ENCODE data around the gene CCDC138. TPM values are rescaled to one million over a fixed set of nuclear protein-coding genes. Genes with fewer than 3 reads are reported as not detected.

Gene CCDC138
- total RNA-seq, 1 donor from 2014 or later: 1.00 TPM

DNA sequence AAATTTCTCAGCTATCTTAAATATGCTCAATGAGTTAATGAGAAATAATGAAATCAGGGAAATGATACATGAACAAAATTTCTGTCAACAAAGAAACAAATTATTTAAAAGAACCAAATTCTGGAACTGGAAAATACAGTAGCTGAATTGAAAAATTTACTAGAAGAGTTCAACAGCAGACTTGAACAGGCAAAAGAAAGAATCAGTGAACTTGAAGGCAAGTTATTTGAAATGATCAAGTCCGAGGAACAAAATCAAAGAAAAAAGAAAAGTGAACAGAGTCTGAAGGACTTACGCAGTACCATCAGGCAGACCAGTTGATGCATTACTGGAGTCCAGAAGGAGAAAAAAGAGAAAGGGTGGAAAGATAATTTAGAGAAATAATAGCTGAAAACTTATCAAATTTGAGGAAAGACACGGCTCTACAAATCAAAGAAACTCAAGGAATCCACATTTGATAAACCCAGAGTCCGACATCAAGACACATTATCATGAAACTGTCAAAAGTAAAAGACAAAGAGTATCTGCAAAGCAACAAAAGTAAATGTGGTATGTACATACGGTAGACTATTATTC is 83.6 kb downstream of the CCDC138 start:
- intact Hi-C loops (cut with DNase I): no loop called here
- no peak for ATAC-seq (ENCODE audit: poor library complexity)
- DNase-seq: no peak

DNA sequence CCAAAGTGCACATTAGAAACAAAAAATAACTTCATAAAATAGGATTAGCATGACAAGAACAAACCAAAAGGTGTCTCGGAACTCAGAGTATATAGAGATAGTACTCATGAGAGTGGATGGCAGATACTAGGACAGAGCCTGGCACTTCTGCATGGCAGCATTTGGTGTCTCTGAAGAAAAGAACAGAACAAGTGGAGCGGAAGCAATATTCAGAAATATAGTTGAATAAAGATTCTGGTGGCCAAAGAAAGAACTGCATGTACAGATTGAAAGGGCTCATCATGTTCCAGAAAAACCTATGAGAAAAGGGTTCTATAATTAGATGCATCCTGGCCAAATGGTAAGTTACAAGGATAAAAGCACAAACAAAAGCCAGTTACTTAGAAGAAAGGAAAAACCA is 90.9 kb downstream of the CCDC138 start:
- intact Hi-C loops (cut with DNase I): no loop called here
- DNase-seq (no peak), ATAC-seq (ENCODE audit: poor library complexity) (no peak)

DNA sequence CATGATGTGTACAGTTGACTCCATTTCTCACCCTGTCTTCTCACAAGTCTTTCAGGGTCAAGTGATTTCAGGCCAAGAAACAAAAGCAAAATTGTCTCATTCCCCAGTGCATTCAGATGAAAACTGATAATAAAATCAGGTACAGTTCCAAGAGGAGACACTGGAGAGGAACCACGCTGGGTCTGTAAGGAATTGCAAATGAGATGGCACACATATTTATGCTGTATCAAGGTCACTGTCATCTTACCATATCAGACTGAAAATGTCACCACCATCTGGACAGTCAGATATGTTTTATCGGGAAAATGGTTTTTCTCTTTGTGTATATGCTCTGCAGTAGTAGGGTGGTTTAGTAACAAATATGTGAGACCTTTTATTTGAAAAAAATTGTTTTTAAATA is 91.7 kb downstream of the CCDC138 start:
- intact Hi-C loops (cut with DNase I): no loop called here
- ATAC-seq (ENCODE audit: poor library complexity) (no peak), DNase-seq (no peak)

DNA sequence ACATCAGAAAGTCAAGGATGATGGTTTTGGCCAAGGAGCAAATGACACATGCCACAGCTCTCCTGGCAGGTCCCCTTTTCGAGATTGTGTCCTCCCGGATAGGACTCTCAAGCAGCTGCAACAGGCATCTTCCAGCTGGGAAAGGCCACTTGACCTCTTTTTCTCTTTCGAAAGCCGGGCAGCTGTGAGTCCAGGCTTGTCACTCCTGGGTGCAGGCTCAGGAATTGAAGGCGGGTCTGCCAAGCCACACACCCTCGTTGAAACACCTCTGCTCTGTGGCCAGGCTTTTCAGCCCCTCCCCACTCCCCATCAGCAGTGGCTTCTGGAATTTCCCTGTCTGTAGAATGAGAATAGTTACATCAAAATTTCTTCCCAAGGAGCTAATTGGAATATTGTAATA is 98.0 kb downstream of the CCDC138 start:
- no peak for DNase-seq
- no peak for ATAC-seq (ENCODE audit: poor library complexity)
- intact Hi-C loops (cut with DNase I): no loop called here

DNA sequence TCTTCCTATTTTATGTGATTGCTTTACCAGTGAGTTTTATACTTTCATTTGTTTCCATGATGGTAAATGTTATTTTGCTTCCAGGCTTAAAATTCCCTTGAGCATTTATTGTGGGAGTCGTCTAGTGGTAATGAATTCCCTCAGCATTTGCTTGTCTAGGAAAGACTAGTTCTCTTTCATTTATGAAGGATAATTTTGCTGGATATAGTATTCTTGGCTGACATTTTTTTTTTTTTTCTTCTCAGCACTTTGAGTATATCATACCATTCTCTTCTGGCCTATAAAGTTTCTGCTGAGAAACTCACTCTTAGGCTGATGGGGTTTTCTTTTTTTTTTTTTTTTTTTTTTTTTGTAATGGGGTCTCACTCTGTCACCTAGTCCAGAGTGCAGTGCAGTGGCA is 103.3 kb downstream of the CCDC138 start:
- DNase-seq (no peak), ATAC-seq (ENCODE audit: poor library complexity) (no peak)
- intact Hi-C loops (cut with DNase I): no loop called here

DNA sequence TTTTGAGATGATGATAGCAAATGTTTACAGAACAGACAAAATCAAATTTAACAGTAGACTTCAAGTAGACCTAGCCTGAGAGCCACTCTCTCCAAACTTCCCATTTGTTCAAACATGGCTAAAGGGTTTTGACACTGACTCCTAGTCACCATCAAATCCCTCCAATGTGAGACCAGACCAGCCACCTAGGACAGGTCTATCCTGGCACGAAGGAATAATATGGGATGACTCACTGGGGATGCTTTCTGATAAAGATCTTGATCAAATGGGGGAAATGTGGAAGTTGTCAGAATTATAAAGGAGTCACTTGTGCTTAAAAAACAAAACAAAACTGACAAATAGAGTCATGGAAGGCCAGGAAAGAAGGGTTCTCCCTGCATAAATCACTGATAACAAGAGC is 106.7 kb downstream of the CCDC138 start:
- intact Hi-C loops (cut with DNase I): no loop called here
- DNase-seq: no peak
- no peak for ATAC-seq (ENCODE audit: poor library complexity)

DNA sequence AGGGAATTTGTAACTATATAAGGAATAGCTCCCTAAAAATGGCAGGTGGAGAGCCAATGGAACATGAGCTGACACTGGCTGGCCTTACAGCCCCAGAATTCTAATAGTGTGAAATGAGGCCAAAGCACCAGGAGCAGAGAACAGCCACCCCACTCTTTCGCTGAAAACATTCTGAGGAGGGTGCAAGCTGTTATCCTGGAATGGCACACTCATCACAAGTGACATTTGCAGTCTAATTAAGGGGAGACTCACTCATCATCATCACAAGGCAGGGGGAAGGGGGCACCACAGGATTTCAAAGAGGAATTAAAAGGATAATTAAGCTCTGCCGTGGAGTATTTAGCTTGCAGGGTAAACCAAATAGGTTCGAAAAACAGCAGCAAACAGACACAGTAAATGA is 108.2 kb downstream of the CCDC138 start:
- no peak for ATAC-seq (ENCODE audit: poor library complexity)
- DNase-seq: no peak
- intact Hi-C loops (cut with DNase I): no loop called here

DNA sequence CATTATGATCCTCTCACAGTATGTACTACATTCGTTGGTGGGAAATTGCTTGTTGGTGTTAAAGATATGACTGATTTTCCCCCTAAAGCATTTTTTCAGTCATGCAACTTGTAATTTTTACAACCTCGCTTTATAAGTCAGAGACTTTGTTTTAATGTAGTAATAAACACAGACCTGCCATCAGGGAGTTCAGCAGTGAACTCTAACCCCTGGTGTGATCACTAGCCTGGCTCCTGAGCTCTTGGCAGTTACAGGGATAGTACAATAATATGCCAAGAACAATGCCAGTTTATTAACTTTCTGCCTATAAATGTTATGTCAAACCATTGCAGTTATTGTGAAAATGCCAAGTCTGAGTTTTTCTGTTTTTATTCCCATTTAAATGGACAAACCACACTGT is 108.6 kb downstream of the CCDC138 start:
- ATAC-seq (ENCODE audit: poor library complexity): no peak
- intact Hi-C loops (cut with DNase I): no loop called here
- no peak for DNase-seq

DNA sequence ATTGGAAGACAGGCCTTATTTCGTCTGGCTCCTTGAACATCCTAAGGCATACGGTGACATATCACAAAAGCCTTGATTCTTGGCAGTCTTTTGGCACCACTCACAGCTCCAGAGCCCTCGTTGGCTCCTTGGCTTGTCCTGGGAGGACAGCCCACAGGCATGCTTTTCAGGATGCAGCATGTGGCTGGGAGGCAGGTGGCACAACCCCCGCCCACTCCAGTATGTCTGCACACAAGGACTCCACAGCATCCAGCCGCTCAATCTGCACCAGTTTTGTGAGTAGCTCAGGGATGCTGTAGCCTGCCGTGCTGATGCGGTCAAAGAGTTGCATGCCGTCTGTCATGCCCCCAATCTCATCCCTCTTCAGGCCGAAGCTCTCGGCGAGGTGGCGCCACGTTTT is 110.2 kb downstream of the CCDC138 start:
- no peak for DNase-seq
- ATAC-seq (ENCODE audit: poor library complexity): no peak
- intact Hi-C loops (cut with DNase I): no loop called here

DNA sequence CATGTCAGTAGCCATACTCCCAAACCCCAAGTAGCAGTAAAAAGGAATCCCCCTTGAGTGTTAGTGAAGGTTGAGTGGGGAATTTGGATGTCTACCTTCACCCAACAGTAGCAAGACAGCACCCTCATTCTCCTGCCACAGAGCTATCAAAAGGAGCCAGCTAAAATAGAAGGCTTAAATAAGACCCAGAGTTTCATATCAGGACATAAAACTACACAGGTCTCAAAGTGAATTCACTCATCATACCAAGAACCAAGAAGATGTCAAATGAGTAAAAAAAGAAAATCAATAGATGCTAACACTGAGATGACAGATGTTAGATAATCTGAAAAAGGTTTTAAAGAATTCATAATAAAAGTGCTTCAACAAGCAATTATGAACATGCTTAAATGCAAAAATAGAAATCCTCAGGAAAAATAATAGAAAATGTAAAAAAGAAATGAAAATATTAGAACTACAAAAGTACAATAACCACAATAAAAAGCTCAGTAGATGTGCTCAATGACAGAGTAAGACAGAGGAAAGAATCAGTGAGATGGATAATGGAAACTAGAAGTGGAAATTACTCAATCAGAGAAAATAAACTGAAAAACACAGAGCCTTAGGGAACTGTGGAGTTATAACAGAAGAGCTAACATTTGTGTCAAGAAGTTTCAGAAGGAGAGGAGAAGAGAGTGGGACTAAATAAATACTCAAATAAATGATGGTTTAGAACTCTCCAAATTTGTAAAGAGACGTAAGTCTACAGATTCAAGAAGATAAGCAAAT is 111.9 kb downstream of the CCDC138 start:
- DNase-seq (no peak), ATAC-seq (ENCODE audit: poor library complexity) (no peak)
- intact Hi-C loops (cut with DNase I): no loop called here

DNA sequence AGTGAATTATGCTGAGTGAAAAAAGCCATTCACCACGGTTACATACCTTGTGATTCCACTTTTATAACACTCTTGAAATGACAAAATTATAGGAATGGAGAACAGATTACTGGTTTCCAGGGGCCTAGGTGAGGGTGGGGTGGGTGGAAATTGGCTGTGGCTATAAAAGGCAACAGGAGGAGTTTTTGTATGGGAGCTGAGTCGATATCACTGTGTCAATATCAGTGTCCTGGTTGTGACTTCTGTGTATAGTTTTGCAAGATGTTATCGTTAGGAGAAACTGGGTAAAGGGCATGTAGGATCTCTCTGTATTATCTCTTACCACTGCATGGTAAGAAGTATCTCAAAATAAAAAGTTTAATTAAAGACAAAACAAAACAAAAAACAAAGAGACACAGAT is 118.1 kb downstream of the CCDC138 start:
- ATAC-seq (ENCODE audit: poor library complexity) (no peak), DNase-seq (no peak)
- intact Hi-C loops (cut with DNase I): no loop called here

DNA sequence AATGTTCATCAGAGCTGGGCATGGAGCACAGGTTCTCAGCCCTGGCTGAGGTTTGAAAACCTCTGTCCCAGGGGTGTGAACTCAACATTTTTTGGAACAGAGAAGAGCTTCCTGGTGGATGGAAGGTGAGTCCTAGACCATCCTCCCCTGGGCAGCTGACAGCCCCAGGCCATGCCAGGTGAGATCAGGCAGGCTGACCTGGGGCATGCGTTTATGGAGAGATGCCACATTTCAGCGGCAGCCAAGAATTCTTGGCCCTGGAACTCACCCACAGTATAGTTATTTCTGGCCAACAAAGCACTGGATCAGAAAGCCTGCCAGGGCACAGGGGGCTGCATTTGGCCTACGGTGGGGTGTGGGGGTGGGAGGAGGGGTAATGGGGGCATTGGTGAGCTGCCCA is 118.6 kb downstream of the CCDC138 start:
- ATAC-seq (ENCODE audit: poor library complexity): peak; percentile 93
- DNase-seq: peak; percentile 60
- intact Hi-C loops (cut with DNase I): no loop called here

DNA sequence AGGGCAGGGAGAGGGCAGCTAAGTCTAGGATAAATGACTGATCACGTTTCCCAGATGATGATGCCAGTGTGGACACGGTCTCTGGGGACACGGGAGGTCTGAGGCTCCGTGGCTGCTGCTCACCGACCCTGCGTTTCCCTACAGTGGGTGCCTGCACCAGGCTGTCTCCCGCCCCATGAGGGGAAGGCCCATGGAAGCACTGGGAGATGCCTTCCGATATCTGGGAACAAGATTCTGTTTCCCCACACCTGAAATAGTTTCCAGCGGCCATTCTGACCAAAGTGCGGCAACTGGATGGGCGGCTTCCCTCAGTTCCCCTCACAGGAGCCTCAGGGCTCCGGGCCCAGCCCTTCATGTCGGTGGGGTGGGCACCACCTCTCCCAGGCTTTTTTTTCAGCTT is 119.3 kb downstream of the CCDC138 start:
- ATAC-seq (ENCODE audit: poor library complexity): no peak
- DNase-seq: no peak
- intact Hi-C loops (cut with DNase I): no loop called here

DNA sequence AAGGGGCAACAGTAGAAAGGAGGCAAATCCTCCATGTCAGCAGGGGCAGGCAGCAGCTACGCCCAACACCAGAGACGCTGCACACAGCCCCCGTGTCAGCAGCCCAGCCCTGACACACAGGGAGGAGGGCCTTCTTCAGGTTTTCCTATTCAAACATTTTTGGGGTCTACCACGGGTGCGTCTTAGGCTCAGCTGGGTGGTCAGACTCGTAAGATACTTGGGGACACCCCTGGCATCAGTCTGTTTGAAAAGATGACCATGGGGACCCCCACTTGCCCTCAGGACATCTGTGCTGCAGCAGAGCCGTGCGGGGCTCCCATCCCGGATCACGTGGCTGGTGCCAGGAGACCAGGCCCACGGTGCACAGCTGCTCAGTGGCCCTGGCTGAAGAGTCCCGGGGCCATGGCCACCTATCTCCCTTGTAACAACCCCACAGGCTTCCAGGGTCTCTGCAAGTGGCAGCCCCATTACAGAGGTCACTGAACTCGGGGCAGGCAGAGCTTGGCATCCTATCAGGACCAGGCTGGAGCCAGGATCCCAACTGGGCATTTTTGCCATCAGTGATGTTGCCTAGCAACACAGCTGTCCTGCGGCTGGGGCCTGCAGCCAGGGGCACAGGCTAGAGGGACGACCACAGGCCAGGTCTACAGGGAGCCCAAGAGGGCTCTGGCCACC is 120.0 kb downstream of the CCDC138 start:
- DNase-seq: no peak
- peak; percentile 69 for ATAC-seq (ENCODE audit: poor library complexity)
- intact Hi-C loops (cut with DNase I): no loop called here

DNA sequence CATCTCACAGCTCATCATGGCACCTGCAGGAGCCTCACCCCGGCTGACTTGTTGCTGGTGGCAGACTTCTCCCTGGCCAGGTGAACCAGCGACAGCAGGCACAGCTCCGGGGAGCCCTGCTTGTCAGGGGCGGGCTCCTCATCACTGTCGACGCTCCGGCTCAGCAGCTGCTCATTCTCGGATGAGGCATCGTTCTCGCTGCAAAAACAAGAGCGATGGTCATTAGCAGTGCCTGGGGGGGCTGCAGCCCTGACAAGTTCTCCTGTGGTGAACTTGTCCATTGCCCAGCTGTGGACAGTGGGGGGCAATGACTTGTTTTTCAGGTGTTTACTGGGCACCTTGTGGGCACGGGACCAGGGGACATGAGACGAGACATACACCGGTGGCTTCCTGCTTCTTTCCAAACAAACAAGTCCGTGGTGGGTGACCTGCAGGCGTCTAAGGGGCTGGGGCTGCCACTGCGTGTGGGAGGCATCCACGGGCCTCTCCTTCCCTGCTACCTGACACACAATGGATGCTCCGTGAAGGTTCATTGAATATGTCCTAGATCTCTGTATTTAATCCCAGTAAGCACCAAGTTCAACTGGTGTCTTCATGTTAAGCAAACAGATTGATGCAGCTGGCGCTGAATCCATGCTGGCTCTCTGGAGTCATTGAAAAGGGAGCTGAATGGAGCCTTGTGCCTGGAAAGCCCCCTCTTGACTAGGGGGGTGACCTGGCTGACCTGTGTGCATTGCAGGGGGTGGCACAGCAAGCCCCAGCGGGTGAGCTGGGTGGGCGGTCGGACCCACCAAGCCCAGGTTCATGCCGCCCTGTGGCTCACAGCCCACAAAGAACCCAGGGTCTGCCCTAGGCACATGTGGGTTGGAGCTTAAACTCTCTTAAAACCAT is 121.5 kb downstream of the CCDC138 start:
- DNase-seq: no peak

DNA sequence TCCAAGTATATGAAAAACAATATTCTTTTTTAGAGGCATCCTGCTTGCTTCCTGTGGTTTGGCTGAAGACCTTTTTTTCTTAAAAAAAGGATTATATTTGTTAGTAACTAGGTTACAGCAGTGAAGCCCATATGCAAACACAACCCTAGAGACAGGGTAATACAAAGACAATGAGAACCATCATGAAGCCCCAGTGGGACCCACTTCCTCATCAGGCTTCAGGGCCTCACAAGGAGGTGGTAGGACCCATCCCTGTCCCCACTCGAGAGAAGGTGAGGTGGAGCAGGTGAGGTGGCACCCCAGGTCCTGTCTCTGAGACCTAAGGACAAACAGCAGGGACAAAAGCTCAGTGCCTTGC is 122.1 kb downstream of the CCDC138 start:
- intact Hi-C loops (cut with DNase I): no loop called here
- DNase-seq (no peak), ATAC-seq (ENCODE audit: poor library complexity) (no peak)

More for the DNA sequence above, 121.5 kb downstream of the CCDC138 start:
- ATAC-seq (ENCODE audit: poor library complexity): no peak
- intact Hi-C loops (cut with DNase I): no loop called here

DNA sequence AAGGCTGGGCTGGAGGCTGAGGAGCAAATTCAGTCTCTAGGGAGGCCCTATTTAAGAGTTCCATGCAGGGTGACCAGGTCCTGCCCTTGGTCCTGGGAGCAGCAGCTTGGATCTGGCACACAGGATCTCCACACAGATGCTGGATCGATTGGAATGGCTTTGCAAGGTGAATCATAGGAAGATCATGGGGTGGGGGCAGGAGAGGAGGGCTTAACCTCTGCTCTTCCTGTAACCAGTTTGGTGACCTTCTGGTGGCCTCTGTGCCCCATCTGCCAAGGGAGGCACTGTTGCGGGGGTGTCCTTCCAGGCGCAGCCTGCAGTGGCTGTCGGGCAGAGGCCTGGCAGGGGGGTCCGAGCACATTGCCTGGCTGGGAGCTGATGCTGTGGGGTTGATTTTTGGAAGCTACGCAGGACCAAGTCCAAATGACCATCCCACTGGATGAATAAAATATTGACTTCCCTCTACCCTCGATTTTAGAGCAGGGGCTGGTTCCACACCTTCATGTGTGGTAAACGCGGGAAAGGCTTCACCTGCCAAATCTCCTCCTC is 122.8 kb downstream of the CCDC138 start:
- intact Hi-C loops (cut with DNase I): no loop called here
- DNase-seq (no peak), ATAC-seq (ENCODE audit: poor library complexity) (no peak)

DNA sequence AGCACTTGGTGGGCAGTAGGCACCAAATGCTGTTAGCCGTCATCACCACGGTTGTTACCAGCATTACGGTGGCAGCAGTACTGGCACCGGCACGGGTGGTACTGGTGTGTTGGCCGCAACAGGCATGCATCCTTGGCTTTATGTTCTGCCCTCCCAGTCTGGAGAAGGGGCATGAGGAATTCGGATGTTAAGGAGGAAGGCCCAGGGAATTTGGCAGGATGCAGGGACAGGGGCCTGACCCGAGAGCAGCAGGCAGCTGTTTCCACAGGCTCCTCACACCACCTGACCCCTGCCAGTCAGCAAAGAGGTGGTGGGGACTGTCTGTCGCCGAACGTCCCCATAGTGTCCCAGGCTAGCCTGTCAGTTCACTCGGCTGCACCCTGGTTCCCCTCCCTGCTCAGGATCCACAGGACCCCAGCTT is 123.5 kb downstream of the CCDC138 start:
- DNase-seq (no peak), ATAC-seq (ENCODE audit: poor library complexity) (no peak)
- intact Hi-C loops (cut with DNase I): no loop called here
